SK-N-SH (cell line): Measurements from ENCODE around the gene CPED1. TPM values are rescaled to one million over a fixed set of nuclear protein-coding genes. Genes with fewer than 3 reads are reported as not detected.

Experiments used
- CTCF ChIA-PET: fragments of 300-600, 350-600 bp; formaldehyde crosslinking; extraction: SDS; loops from one replicate; lab custom pipeline; 2021; lab: Yijun Ruan, JAX
- POLR2A ChIA-PET: fragments of 350-600 bp; sonication (Branson Sonifier 250); formaldehyde crosslinking; extraction: SDS; loops from one replicate; lab custom pipeline; 2020; ENCODE audit warnings: antibody characterized with exemption, inconsistent platforms; lab: Yijun Ruan, JAX
- DNase-seq: peaks from one replicate; pipeline ENCODE4 v3.0.0; 2012
- H2AFZ ChIP-seq: fragments of 200-600 bp; sonication (generic); 2 replicates; pipeline ENCODE4 v1.8.1; 2016; ENCODE audit warnings: antibody characterized with exemption, mild to moderate bottlenecking, low read depth
- H3F3A ChIP-seq: fragments of 200-600 bp; sonication (generic); replicated peaks from 2 replicates; pipeline ENCODE3; 2016; ENCODE audit warnings: antibody characterized with exemption, mild to moderate bottlenecking; ENCODE audit not compliant: insufficient read depth
- H3K27ac ChIP-seq, 2 experiments: fragments of 200-500 bp in 1 of 2; fragments of 200-600 bp in 1 of 2; sonication (Bioruptor generic) in 1 of 2; sonication (generic), shearing (Covaris generic) in 1 of 2; 2 replicates each; pipeline versions ENCODE4 v1.5.1 to v1.6.1; 2014 to 2016; ENCODE audit warnings: low read depth in 2 of 2, inconsistent platforms in 1 of 2, low read length in 1 of 2, mild to moderate bottlenecking in 1 of 2, mixed read lengths in 1 of 2
- H3K27me3 ChIP-seq: fragments of 200-600 bp; sonication (generic), shearing (Covaris generic); 2 replicates; pipeline ENCODE4 v1.6.1; 2016; ENCODE audit warnings: mixed run types; ENCODE audit not compliant: insufficient read depth
- H3K36me3 ChIP-seq, 2 experiments: fragments of 200-500 bp in 1 of 2; fragments of 200-600 bp in 1 of 2; sonication (Bioruptor generic) in 1 of 2; sonication (generic) in 1 of 2; replicated peaks in 1 of 2; 2 replicates each; pipeline versions ENCODE3 to v1.5.1; 2014 to 2016; ENCODE audit warnings: low read length in 1 of 2, mild to moderate bottlenecking in 1 of 2; ENCODE audit not compliant: insufficient read depth in 2 of 2, control insufficient read depth in 1 of 2
- H3K4me1 ChIP-seq, 2 experiments: fragments of 200-500 bp in 1 of 2; fragments of 200-600 bp in 1 of 2; sonication (Bioruptor generic) in 1 of 2; sonication (generic), shearing (Covaris generic) in 1 of 2; 2 replicates each; pipeline versions ENCODE4 v1.5.1 to v1.6.1; 2014 to 2016; ENCODE audit warnings: low read depth in 1 of 2, low read length in 1 of 2, mixed run types in 1 of 2; ENCODE audit not compliant: insufficient read depth in 2 of 2, control insufficient read depth in 1 of 2
- H3K4me2 ChIP-seq: fragments of 200-600 bp; sonication (generic), shearing (Covaris generic); 2 replicates; pipeline ENCODE4 v1.6.1; 2017; ENCODE audit warnings: mixed run types
- H3K4me3 ChIP-seq, 2 experiments: fragments of 200-500 bp in 1 of 2; fragments of 200-600 bp in 1 of 2; sonication (Bioruptor generic) in 1 of 2; sonication (generic), shearing (Covaris generic) in 1 of 2; 2 replicates each; pipeline versions ENCODE4 v1.5.1 to v1.8.1; 2014 to 2016; ENCODE audit warnings: low read depth in 2 of 2, inconsistent platforms in 1 of 2, low read length in 1 of 2, mild to moderate bottlenecking in 1 of 2, mixed read lengths in 1 of 2, moderate library complexity in 1 of 2
- H3K79me2 ChIP-seq: fragments of 200-600 bp; sonication (generic); 2 replicates; pipeline ENCODE4 v1.8.1; 2017; ENCODE audit warnings: mild to moderate bottlenecking; ENCODE audit not compliant: insufficient read depth
- H3K9ac ChIP-seq: fragments of 200-600 bp; sonication (generic); 2 replicates; pipeline ENCODE4 v1.6.1; 2017; ENCODE audit warnings: mixed run types
- H3K9me2 ChIP-seq: fragments of 200-600 bp; sonication (generic); 2 replicates; pipeline ENCODE4 v1.6.1; 2017; ENCODE audit warnings: mixed run types
- H3K9me3 ChIP-seq: fragments of 200-600 bp; sonication (generic); 2 replicates; pipeline ENCODE4 v1.6.1; 2017; ENCODE audit warnings: mixed run types, mild to moderate bottlenecking, moderate library complexity
- H4K20me1 ChIP-seq: fragments of 200-600 bp; sonication (generic); 2 replicates; pipeline ENCODE4 v1.6.1; 2017; ENCODE audit warnings: mild to moderate bottlenecking, mixed run types; ENCODE audit not compliant: insufficient read depth
- ELF1 ChIP-seq: IDR thresholded peaks from 2 replicates; pipeline ENCODE4 v1.4.0; 2012
- EP300 ChIP-seq, 2 experiments: IDR thresholded peaks; 2 replicates each; pipeline versions ENCODE4 v1.4.0 to v1.6.1; 2012; ENCODE audit warnings: borderline replicate concordance in 1 of 2, low read depth in 1 of 2, low read length in 1 of 2
- EZH2phosphoT487 ChIP-seq: fragments of 200-600 bp; sonication (generic); IDR thresholded peaks from 2 replicates; pipeline ENCODE4 v1.6.1; 2017; ENCODE audit warnings: low read depth, mixed run types, mild to moderate bottlenecking, antibody characterized with exemption, moderate library complexity, borderline replicate concordance
- GATA2 ChIP-seq: sonication (generic); formaldehyde crosslinking; IDR thresholded peaks from 2 replicates; pipeline ENCODE4 v1.5.0; 2020; ENCODE audit warnings: mild to moderate bottlenecking, missing genetic modification reagents
- MEF2A ChIP-seq: IDR thresholded peaks from 2 replicates; pipeline ENCODE4 v1.4.0; 2012; ENCODE audit warnings: low read depth, borderline replicate concordance
- MXI1 ChIP-seq: IDR thresholded peaks from 2 replicates; pipeline ENCODE4 v1.6.1; 2012; ENCODE audit warnings: mild to moderate bottlenecking, low read depth, low read length, improper control_type of control experiment
- NFIC ChIP-seq: IDR thresholded peaks from 2 replicates; pipeline ENCODE4 v1.4.0; 2012; ENCODE audit warnings: borderline replicate concordance
- POLR2AphosphoS5 ChIP-seq: IDR thresholded peaks from 2 replicates; pipeline ENCODE4 v1.6.1; 2012; ENCODE audit warnings: low read depth, low read length
- RAD21 ChIP-seq: IDR thresholded peaks from 2 replicates; pipeline ENCODE4 v1.6.1; 2012; ENCODE audit warnings: mild to moderate bottlenecking, low read length
- RCOR1 ChIP-seq: fragments of 150-350 bp; IDR thresholded peaks from 2 replicates; pipeline ENCODE4 v1.6.1; 2017; ENCODE audit warnings: antibody characterized with exemption, low read length
- RFX5 ChIP-seq: IDR thresholded peaks from 2 replicates; pipeline ENCODE4 v1.6.1; 2012; ENCODE audit warnings: mild to moderate bottlenecking, improper control_type of control experiment, low read length
- RXRA ChIP-seq: IDR thresholded peaks from 2 replicates; pipeline ENCODE4 v1.4.0; 2012; ENCODE audit warnings: low read depth, mild to moderate bottlenecking, borderline replicate concordance
- SIN3A ChIP-seq: IDR thresholded peaks from 2 replicates; pipeline ENCODE4 v1.6.1; 2012; ENCODE audit warnings: low read depth, mild to moderate bottlenecking, low read length, moderate library complexity, borderline replicate concordance
- SMC3 ChIP-seq: IDR thresholded peaks from 2 replicates; pipeline ENCODE4 v1.6.1; 2012; ENCODE audit warnings: low read depth, low read length, improper control_type of control experiment
- TAF1 ChIP-seq: IDR thresholded peaks from 2 replicates; pipeline ENCODE4 v1.6.1; 2012; ENCODE audit warnings: low read depth, mild to moderate bottlenecking, low read length, moderate library complexity, borderline replicate concordance
- TCF12 ChIP-seq: IDR thresholded peaks from 2 replicates; pipeline ENCODE4 v1.4.0; 2012
- YY1 ChIP-seq: IDR thresholded peaks from 2 replicates; pipeline ENCODE4 v1.4.0; 2012; ENCODE audit warnings: low read depth, mild to moderate bottlenecking
- polyA plus RNA-seq, 3 experiments: library from polyadenylated mRNA; depleted of rRNA; stranded (reverse); fragments of >200 nt; gene quantifications; 2 replicates each; pipeline ENCODE4 v1.2.3, GENCODE V29; 2012
- TF ChIP-seq, protein P1 (sequence below): IDR thresholded peaks from 2 replicates; pipeline ENCODE4 v1.6.1; 2012; ENCODE audit warnings: mild to moderate bottlenecking, low read depth, low read length, moderate library complexity

CPED1 gene
- polyA plus RNA-seq, 1 of the 3 experiments (the other 2 are of a cell fraction) = 4.4 TPM

DNA sequence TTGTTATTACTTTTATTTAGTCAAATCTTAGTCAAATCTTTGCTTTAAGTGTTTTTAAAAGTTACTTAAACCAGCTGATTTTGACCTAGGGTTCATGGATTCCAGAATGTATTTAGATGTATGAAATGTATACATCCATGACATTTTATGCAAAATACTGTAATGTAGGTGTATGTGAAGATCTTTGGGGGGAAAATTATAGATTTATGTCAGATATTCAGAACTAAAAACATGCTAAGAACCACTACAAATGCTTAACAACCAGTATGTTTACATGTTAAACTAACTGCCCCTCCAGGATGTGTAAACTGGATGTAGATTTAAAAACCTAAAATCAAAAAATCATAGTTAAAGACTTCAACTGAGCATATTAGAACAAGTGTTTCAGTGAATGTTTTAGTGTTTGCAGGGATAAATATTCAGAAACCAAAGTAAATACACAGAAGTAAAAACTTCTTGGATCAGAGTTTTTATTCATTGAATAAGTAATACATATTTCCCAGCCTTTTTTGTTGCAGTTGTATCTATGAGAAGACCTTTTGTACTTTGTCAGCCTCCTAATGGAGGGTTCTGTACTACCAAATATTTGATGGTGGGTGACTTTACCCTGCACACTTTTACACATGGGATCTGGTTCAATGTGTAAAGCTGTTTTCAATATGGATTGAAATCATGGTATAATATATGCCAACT lies 3.9 kb downstream of the CPED1 start:
- H3K4me2 ChIP-seq = peak overlapping the region; percentile 86
- POLR2A ChIA-PET = interaction anchor here (0.7 kb wide), 1 partner anchor 34 kb away, joined by 4 read pairs; no protein-coding TSS in a partner anchor
- H3K9ac ChIP-seq = peak overlapping the region; percentile 62; the same call in 1 of the 2 replicates
- no peaks in the 10 kb centered on the region for H3K27me3 ChIP-seq
- H4K20me1 ChIP-seq = no peaks in the 10 kb centered on the region
- no peaks in the 10 kb centered on the region for H3K36me3 ChIP-seq
- no peak for DNase-seq
- peaks cover 35 to 38% of the 10 kb centered on the region in 2 experiments; a peak in 3 of 4 replicates for H3K4me1 ChIP-seq
- no peak for TF ChIP-seq RAD21
- TF ChIP-seq RCOR1 = no peak
- no peak for TF ChIP-seq YY1
- TF ChIP-seq TAF1 = no peak
- TF ChIP-seq MXI1 = no peak
- no peak for TF ChIP-seq EZH2phosphoT487
- no peak for TF ChIP-seq RFX5
- no peak for TF ChIP-seq ELF1
- TF ChIP-seq EP300 (IDR thresholded peaks at IDR 0.05; ENCODE audit: borderline replicate concordance in 1 of 2, low read depth in 1 of 2, low read length in 1 of 2) = no peak
- TF ChIP-seq POLR2AphosphoS5 = no peak
- no peak for TF ChIP-seq SIN3A
- no peak for TF ChIP-seq GATA2 (CRISPR knock-in tag)
- no peak for TF ChIP-seq TCF12
- no peak for TF ChIP-seq MEF2A
- no peak for TF ChIP-seq SMC3
- TF ChIP-seq, protein P1, sequence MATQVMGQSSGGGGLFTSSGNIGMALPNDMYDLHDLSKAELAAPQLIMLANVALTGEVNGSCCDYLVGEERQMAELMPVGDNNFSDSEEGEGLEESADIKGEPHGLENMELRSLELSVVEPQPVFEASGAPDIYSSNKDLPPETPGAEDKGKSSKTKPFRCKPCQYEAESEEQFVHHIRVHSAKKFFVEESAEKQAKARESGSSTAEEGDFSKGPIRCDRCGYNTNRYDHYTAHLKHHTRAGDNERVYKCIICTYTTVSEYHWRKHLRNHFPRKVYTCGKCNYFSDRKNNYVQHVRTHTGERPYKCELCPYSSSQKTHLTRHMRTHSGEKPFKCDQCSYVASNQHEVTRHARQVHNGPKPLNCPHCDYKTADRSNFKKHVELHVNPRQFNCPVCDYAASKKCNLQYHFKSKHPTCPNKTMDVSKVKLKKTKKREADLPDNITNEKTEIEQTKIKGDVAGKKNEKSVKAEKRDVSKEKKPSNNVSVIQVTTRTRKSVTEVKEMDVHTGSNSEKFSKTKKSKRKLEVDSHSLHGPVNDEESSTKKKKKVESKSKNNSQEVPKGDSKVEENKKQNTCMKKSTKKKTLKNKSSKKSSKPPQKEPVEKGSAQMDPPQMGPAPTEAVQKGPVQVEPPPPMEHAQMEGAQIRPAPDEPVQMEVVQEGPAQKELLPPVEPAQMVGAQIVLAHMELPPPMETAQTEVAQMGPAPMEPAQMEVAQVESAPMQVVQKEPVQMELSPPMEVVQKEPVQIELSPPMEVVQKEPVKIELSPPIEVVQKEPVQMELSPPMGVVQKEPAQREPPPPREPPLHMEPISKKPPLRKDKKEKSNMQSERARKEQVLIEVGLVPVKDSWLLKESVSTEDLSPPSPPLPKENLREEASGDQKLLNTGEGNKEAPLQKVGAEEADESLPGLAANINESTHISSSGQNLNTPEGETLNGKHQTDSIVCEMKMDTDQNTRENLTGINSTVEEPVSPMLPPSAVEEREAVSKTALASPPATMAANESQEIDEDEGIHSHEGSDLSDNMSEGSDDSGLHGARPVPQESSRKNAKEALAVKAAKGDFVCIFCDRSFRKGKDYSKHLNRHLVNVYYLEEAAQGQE = no peak
- no peak for TF ChIP-seq NFIC
- TF ChIP-seq RXRA = no peak
- peak overlapping the region in 1 of 2 experiments; percentile 62; a peak in 3 of 4 replicates for H3K4me3 ChIP-seq
- CTCF ChIA-PET = interaction anchor here (1.0 to 8.9 kb wide), 5 partner anchors 8 to 84 kb away, joined by 3 to 397 read pairs (median 4); no protein-coding TSS in a partner anchor
- peak overlapping the region; percentile 0; the same call in 1 of the 2 replicates for H2AFZ ChIP-seq
- H3F3A ChIP-seq = peaks cover 34% of the 10 kb centered on the region
- no peaks in the 10 kb centered on the region for H3K9me2 ChIP-seq
- peak overlapping the region; percentile 43 to 70 for H3K27ac ChIP-seq
- no peaks in the 10 kb centered on the region for H3K9me3 ChIP-seq
- peaks cover 26% of the 10 kb centered on the region for H3K79me2 ChIP-seq
